SK-N-SH (cell line): ENCODE data around the gene COL26A1. TPM values are rescaled to one million over a fixed set of nuclear protein-coding genes. Genes with fewer than 3 reads are reported as not detected.

Experiments
- CTCF ChIA-PET: fragments of 300-600, 350-600 bp; formaldehyde crosslinking; extraction: SDS; loops from one replicate; lab custom pipeline; 2021; lab: Yijun Ruan, JAX
- POLR2A ChIA-PET: fragments of 350-600 bp; sonication (Branson Sonifier 250); formaldehyde crosslinking; extraction: SDS; loops from one replicate; lab custom pipeline; 2020; ENCODE audit warnings: antibody characterized with exemption, inconsistent platforms; lab: Yijun Ruan, JAX
- DNase-seq: peaks from one replicate; pipeline ENCODE4 v3.0.0; 2012
- H2AFZ ChIP-seq: fragments of 200-600 bp; sonication (generic); 2 replicates; pipeline ENCODE4 v1.8.1; 2016; ENCODE audit warnings: antibody characterized with exemption, mild to moderate bottlenecking, low read depth
- H3F3A ChIP-seq: fragments of 200-600 bp; sonication (generic); replicated peaks from 2 replicates; pipeline ENCODE3; 2016; ENCODE audit warnings: antibody characterized with exemption, mild to moderate bottlenecking; ENCODE audit not compliant: insufficient read depth
- H3K27ac ChIP-seq, 2 experiments: fragments of 200-500 bp in 1 of 2; fragments of 200-600 bp in 1 of 2; sonication (Bioruptor generic) in 1 of 2; sonication (generic), shearing (Covaris generic) in 1 of 2; 2 replicates each; pipeline versions ENCODE4 v1.5.1 to v1.6.1; 2014 to 2016; ENCODE audit warnings: low read depth in 2 of 2, inconsistent platforms in 1 of 2, low read length in 1 of 2, mild to moderate bottlenecking in 1 of 2, mixed read lengths in 1 of 2
- H3K27me3 ChIP-seq: fragments of 200-600 bp; sonication (generic), shearing (Covaris generic); 2 replicates; pipeline ENCODE4 v1.6.1; 2016; ENCODE audit warnings: mixed run types; ENCODE audit not compliant: insufficient read depth
- H3K36me3 ChIP-seq, 2 experiments: fragments of 200-500 bp in 1 of 2; fragments of 200-600 bp in 1 of 2; sonication (Bioruptor generic) in 1 of 2; sonication (generic) in 1 of 2; replicated peaks in 1 of 2; 2 replicates each; pipeline versions ENCODE3 to v1.5.1; 2014 to 2016; ENCODE audit warnings: low read length in 1 of 2, mild to moderate bottlenecking in 1 of 2; ENCODE audit not compliant: insufficient read depth in 2 of 2, control insufficient read depth in 1 of 2
- H3K4me1 ChIP-seq, 2 experiments: fragments of 200-500 bp in 1 of 2; fragments of 200-600 bp in 1 of 2; sonication (Bioruptor generic) in 1 of 2; sonication (generic), shearing (Covaris generic) in 1 of 2; 2 replicates each; pipeline versions ENCODE4 v1.5.1 to v1.6.1; 2014 to 2016; ENCODE audit warnings: low read depth in 1 of 2, low read length in 1 of 2, mixed run types in 1 of 2; ENCODE audit not compliant: insufficient read depth in 2 of 2, control insufficient read depth in 1 of 2
- H3K4me2 ChIP-seq: fragments of 200-600 bp; sonication (generic), shearing (Covaris generic); 2 replicates; pipeline ENCODE4 v1.6.1; 2017; ENCODE audit warnings: mixed run types
- H3K4me3 ChIP-seq, 2 experiments: fragments of 200-500 bp in 1 of 2; fragments of 200-600 bp in 1 of 2; sonication (Bioruptor generic) in 1 of 2; sonication (generic), shearing (Covaris generic) in 1 of 2; 2 replicates each; pipeline versions ENCODE4 v1.5.1 to v1.8.1; 2014 to 2016; ENCODE audit warnings: low read depth in 2 of 2, inconsistent platforms in 1 of 2, low read length in 1 of 2, mild to moderate bottlenecking in 1 of 2, mixed read lengths in 1 of 2, moderate library complexity in 1 of 2
- H3K79me2 ChIP-seq: fragments of 200-600 bp; sonication (generic); 2 replicates; pipeline ENCODE4 v1.8.1; 2017; ENCODE audit warnings: mild to moderate bottlenecking; ENCODE audit not compliant: insufficient read depth
- H3K9ac ChIP-seq: fragments of 200-600 bp; sonication (generic); 2 replicates; pipeline ENCODE4 v1.6.1; 2017; ENCODE audit warnings: mixed run types
- H3K9me2 ChIP-seq: fragments of 200-600 bp; sonication (generic); 2 replicates; pipeline ENCODE4 v1.6.1; 2017; ENCODE audit warnings: mixed run types
- H3K9me3 ChIP-seq: fragments of 200-600 bp; sonication (generic); 2 replicates; pipeline ENCODE4 v1.6.1; 2017; ENCODE audit warnings: mixed run types, mild to moderate bottlenecking, moderate library complexity
- H4K20me1 ChIP-seq: fragments of 200-600 bp; sonication (generic); 2 replicates; pipeline ENCODE4 v1.6.1; 2017; ENCODE audit warnings: mild to moderate bottlenecking, mixed run types; ENCODE audit not compliant: insufficient read depth
- CHD2 ChIP-seq: fragments of 150-350 bp; IDR thresholded peaks from 2 replicates; pipeline ENCODE4 v1.6.1; 2018; ENCODE audit warnings: low read length; ENCODE audit not compliant: partially characterized antibody
- EP300 ChIP-seq, 2 experiments: IDR thresholded peaks; 2 replicates each; pipeline versions ENCODE4 v1.4.0 to v1.6.1; 2012; ENCODE audit warnings: borderline replicate concordance in 1 of 2, low read depth in 1 of 2, low read length in 1 of 2
- NFIC ChIP-seq: IDR thresholded peaks from 2 replicates; pipeline ENCODE4 v1.4.0; 2012; ENCODE audit warnings: borderline replicate concordance
- POLR2AphosphoS5 ChIP-seq: IDR thresholded peaks from 2 replicates; pipeline ENCODE4 v1.6.1; 2012; ENCODE audit warnings: low read depth, low read length
- RAD21 ChIP-seq: IDR thresholded peaks from 2 replicates; pipeline ENCODE4 v1.6.1; 2012; ENCODE audit warnings: mild to moderate bottlenecking, low read length
- RCOR1 ChIP-seq: fragments of 150-350 bp; IDR thresholded peaks from 2 replicates; pipeline ENCODE4 v1.6.1; 2017; ENCODE audit warnings: antibody characterized with exemption, low read length
- SMC3 ChIP-seq: IDR thresholded peaks from 2 replicates; pipeline ENCODE4 v1.6.1; 2012; ENCODE audit warnings: low read depth, low read length, improper control_type of control experiment
- TCF12 ChIP-seq: IDR thresholded peaks from 2 replicates; pipeline ENCODE4 v1.4.0; 2012
- WGBS: methylation state at CpG from one replicate; pipeline ENCODE4 v1.1.6; 2017; ENCODE audit warnings: low lambda C conversion rate; 5-methylcytosine and 5-hydroxymethylcytosine counted together
- polyA plus RNA-seq, 3 experiments: library from polyadenylated mRNA; depleted of rRNA; stranded (reverse); fragments of >200 nt; gene quantifications; 2 replicates each; pipeline ENCODE4 v1.2.3, GENCODE V29; 2012
- TF ChIP-seq, protein P1 (sequence below): fragments of 200-600 bp; sonication (generic); IDR thresholded peaks from 2 replicates; pipeline ENCODE4 v1.6.1; 2017; ENCODE audit warnings: antibody characterized with exemption, mild to moderate bottlenecking, moderate library complexity
- TF ChIP-seq, protein P2 (sequence below): IDR thresholded peaks from 2 replicates; pipeline ENCODE4 v1.6.1; 2012; ENCODE audit warnings: mild to moderate bottlenecking, low read depth, low read length, moderate library complexity

COL26A1 gene
- polyA plus RNA-seq, 1 of the 3 experiments (the other 2 are of a cell fraction) = 0.05 TPM

DNA sequence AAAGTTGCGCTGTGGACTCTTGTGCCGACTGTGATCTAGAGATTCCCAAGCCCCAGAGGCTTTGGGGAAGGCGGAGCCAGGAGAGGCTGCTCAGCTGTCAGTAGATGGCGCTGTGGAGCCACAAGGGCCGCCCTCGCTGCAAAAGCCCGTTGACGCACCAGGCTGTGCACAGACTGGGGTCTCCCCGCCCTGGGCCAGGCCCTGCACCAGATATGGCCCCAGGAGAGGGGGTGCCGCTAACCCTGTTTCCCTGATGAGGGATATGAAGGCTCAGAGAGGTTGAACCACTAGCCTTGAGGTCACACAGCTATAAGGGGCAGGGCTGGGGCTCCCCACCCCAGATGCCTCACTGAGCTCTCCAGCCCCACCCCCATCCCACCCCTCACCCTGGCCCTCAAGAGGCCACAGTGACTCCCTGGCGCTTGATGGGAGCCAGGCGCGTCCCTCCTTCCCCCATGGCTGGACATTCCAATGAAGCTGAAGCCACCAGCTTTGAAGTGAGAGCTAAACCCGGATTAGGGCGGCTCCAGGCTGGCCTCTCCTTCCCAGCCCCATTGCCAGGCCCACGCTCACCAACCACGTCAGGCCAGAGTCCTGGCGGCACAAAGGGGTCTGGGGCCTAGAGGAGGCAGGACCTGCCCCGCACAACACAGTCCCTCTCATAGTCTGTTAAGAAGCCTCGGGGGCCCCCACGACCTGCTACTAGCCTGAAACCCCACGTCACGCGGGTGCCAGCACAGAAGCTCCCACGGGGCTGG lies 240.0 kb downstream of the COL26A1 start:
- Histone ChIP-seq H3K36me3 (no peaks in the 10 kb centered on the region), H3K9me2 (no peaks in the 10 kb centered on the region), H3K27me3 (no peaks in the 10 kb centered on the region), H3K4me2 (peak overlapping the region; percentile 20; the same call in 1 of the 2 replicates), H3K4me1 (peaks cover 0 to 11% of the 10 kb centered on the region in 2 experiments; a peak in 1 of 4 replicates), H3K4me3 (no peak overlapping the region; a peak in 1 of 4 replicates), H3K79me2 (no peaks in the 10 kb centered on the region), H3F3A (no peaks in the 10 kb centered on the region), H3K27ac (no peak overlapping the region), H2AFZ (peak overlapping the region; percentile 30; the same call in 1 of the 2 replicates), H3K9ac (no peak overlapping the region), H3K9me3 (no peaks in the 10 kb centered on the region), H4K20me1 (no peaks in the 10 kb centered on the region)
- TF ChIP-seq, protein P1, sequence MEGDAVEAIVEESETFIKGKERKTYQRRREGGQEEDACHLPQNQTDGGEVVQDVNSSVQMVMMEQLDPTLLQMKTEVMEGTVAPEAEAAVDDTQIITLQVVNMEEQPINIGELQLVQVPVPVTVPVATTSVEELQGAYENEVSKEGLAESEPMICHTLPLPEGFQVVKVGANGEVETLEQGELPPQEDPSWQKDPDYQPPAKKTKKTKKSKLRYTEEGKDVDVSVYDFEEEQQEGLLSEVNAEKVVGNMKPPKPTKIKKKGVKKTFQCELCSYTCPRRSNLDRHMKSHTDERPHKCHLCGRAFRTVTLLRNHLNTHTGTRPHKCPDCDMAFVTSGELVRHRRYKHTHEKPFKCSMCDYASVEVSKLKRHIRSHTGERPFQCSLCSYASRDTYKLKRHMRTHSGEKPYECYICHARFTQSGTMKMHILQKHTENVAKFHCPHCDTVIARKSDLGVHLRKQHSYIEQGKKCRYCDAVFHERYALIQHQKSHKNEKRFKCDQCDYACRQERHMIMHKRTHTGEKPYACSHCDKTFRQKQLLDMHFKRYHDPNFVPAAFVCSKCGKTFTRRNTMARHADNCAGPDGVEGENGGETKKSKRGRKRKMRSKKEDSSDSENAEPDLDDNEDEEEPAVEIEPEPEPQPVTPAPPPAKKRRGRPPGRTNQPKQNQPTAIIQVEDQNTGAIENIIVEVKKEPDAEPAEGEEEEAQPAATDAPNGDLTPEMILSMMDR = peak; percentile 99
- TF ChIP-seq SMC3 (peak; percentile 97), EP300 (IDR thresholded peaks at IDR 0.05; ENCODE audit: borderline replicate concordance in 1 of 2, low read depth in 1 of 2, low read length in 1 of 2) (peak in 1 of 2 experiments; percentile 8; a peak in 1 of 4 replicates), POLR2AphosphoS5 (no peak), NFIC (no peak), TCF12 (no peak), CHD2 (peak; percentile 77), RCOR1 (peak; percentile 52), RAD21 (peak; percentile 98)
- TF ChIP-seq, protein P2, sequence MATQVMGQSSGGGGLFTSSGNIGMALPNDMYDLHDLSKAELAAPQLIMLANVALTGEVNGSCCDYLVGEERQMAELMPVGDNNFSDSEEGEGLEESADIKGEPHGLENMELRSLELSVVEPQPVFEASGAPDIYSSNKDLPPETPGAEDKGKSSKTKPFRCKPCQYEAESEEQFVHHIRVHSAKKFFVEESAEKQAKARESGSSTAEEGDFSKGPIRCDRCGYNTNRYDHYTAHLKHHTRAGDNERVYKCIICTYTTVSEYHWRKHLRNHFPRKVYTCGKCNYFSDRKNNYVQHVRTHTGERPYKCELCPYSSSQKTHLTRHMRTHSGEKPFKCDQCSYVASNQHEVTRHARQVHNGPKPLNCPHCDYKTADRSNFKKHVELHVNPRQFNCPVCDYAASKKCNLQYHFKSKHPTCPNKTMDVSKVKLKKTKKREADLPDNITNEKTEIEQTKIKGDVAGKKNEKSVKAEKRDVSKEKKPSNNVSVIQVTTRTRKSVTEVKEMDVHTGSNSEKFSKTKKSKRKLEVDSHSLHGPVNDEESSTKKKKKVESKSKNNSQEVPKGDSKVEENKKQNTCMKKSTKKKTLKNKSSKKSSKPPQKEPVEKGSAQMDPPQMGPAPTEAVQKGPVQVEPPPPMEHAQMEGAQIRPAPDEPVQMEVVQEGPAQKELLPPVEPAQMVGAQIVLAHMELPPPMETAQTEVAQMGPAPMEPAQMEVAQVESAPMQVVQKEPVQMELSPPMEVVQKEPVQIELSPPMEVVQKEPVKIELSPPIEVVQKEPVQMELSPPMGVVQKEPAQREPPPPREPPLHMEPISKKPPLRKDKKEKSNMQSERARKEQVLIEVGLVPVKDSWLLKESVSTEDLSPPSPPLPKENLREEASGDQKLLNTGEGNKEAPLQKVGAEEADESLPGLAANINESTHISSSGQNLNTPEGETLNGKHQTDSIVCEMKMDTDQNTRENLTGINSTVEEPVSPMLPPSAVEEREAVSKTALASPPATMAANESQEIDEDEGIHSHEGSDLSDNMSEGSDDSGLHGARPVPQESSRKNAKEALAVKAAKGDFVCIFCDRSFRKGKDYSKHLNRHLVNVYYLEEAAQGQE = no peak
- POLR2A ChIA-PET = interaction anchor here (0.6 kb wide), 1 partner anchor 17 kb away, joined by 3 read pairs; no protein-coding TSS in a partner anchor
- WGBS = 59% methylated on average over 21 of the region's 25 CpGs
- CTCF ChIA-PET = interaction anchor here (0.6 to 7.4 kb wide), 82 partner anchors 9 to 791 kb away, joined by 3 to 82 read pairs (median 5); partner anchors contain the start of gene CUX1
- peak; percentile 94 for DNase-seq
